ENCODE data around the gene ZNF189. TPM values are rescaled to one million over a fixed set of nuclear protein-coding genes. Genes with fewer than 3 reads are reported as not detected.
"Not testable (repeated sequence)": the region's sequence is repeated elsewhere in the genome, so short reads cannot be mapped to it uniquely, and the experiment has no call there.

Gene ZNF189
- total RNA-seq, 1 donor from 2014 or later, result 14.2 TPM

DNA sequence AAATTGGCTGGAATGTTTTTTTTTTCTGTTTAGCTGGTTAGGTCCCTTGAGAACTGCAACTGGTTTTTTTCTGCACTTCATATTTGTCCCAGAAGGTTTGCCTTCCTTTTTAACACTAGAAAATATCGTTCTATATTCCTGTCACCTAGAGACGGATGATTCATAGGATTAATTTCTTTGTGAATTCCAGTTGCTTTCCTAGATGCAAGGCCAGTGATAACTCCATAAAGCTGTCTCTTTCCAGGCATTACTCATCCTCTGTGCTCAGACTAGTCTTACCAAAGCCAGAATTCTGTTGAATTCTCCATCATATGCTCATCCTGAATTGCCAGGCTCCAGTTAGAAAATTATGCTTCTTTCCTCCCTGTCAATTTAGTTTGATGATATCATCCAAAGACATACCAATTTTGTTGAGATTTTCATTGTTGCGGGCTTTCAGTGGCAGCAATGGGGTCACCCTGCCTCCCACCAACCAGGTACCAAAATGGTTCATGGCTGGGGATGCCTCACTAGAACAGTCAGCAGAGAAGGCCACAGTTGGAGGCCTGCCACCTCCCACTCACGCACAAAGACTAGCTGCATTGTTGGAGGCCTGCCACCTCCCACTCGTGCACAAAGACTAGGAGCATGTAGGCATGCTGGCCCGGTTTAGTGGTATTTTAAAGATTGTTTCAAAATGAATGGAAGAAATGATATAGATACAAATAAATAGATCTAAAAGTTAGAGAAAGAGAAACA lies 22.4 kb upstream of the ZNF189 start:
- intact Hi-C loops (cut with micrococcal nuclease), result no loop called here

- intact Hi-C loops (cut with micrococcal nuclease), result no loop called here
These were observed 18.4 kb upstream of the ZNF189 start for GRCh38 chr9:101380295-101380694.

DNA sequence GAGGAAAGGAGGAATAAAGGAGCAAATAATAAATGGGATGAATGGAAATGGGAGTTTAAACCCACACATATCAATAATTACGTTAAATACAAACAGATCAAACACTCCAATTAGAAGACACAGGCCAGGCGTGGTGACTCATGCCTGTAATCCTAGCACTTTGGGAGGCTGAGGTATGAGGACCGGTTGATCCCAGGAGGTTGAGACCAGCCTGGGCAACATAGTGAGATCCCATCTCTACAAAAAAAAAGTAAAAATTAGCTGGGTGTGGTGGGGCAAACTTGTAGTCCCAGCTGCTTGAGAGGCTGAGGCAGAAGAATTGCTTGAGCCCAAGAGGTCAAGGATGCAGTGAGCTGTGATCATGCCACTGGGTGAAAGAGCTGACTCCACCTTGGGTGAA lies 17.5 kb upstream of the ZNF189 start:
- intact Hi-C loops (cut with micrococcal nuclease), result no loop called here

DNA sequence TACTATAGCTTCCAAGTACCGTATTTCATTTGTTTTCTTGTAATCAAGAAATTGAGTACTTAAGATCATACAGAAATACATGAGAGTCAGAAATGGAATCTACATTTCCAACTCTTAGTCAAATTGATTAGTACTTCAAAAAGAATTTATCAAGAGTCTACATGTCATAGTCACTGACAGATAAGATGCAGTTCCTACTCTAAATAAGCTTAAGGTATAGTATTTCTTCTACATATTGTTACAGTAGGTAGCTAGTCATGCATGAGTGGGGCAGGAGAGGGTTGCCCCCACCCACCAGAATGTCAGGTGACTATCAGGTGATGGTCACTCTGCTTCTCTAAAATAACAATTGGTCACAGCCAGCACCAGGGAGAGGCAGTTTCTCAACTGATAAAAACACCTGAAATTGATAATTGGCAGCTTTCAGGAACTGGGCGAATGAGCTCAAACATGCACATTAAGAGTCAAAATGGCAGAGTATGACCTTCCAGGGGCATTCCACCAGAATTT lies 16.8 kb upstream of the ZNF189 start:
- intact Hi-C loops (cut with micrococcal nuclease), result no loop called here

DNA sequence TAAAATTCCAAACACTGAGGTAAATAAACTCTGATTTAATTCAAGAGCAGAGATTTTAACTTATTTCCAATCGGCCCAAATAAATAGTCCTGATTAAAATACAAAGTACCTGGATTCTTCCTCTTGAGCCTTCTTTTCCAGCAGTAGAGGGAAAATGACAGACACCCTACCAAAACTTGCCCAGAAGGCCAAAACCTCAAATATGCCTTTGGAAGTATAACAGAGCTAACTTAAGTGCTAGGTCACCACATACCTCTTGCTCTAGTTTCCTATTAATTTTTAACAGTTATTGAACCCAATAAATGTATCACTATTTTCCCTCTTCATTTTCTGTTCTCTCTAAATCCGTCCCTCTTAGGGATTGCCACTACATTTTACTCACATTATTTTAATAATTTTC lies 15.3 kb upstream of the ZNF189 start:
- intact Hi-C loops (cut with micrococcal nuclease), result no loop called here

DNA sequence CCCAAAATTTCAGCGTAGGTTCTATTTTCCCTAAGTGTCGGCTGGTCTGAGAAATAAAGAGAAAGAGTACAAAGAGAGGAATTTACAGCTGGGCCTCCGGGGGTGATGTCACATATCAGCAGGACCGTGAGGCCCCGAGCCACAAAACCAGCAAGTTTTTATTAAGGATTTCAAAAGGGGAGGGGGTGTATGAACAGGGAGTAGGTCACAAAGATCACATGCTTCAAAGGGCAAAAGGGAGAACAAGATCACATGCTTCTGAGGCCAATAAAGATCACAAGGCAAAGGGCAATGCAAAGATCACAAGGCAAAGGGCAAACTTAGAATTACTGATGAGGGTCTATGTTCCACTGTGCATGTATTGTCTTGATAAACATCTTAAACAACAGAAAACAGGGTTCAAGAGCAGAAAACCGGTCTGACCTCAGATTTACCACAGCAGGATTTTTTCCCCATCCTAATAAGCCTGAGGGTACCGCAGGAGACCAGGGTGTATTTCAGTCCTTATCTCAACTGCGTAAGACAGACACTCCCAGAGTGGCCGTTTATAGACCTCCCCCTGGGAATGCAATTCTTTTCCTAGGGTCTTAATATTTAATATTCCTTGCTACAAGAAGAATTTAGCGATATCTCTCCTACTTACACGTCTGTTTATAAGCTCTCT lies 13.6 kb upstream of the ZNF189 start, which contains the start of gene BAAT:
TSS of gene BAAT (minus strand) at position 134 of the 664 bp plus-strand sequence. CDS start 13,602 bp downstream, outside the sequence.
- intact Hi-C loops (cut with micrococcal nuclease), result not testable (repeated sequence)

- intact Hi-C loops (cut with micrococcal nuclease), result no loop called here
These were observed 10.7 kb upstream of the ZNF189 start for GRCh38 chr9:101387871-101388506.

DNA sequence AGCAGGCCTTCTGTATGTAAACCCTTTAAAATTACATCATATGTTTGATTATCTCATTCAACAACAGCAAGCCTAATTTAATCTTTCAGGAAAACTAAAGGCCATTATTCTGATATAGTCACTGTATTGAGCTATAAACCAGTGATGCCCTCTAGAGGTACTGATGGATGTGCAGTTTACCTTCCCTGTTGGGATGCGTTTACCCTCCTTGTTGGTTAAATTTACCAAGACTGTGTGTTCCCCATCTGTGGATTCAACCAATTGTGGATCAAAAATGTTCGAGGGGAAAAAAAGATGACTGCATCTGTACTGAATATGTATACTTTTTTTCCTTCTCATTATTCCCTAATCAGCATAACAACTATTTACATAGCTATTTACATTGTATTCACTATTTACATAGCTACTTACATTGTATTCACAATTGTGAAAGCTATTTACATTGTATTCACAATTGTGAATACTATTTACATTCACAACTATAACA lies 10.1 kb upstream of the ZNF189 start:
- intact Hi-C loops (cut with micrococcal nuclease), result no loop called here

DNA sequence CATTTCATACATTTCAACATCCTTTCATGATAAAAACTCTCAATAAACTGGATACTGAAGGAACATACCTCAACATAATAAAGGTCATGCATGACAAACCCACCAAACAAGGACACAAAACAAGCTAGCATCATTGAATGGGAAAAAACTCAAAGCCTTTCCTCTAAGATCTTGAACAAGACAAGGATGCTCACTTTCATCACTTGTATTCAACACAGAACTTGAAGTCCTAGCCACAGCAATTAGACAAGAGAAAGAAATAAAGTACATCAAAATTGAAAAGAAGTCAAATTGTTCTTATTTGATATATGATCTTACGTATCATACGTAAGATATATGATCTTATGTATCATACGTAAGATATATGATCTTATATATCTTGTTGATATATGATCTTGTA lies 5.5 kb upstream of the ZNF189 start:
- intact Hi-C loops (cut with micrococcal nuclease), result no loop called here

GRCh38 chr9:101394687-101395086 lies 4.0 kb upstream of the ZNF189 start:
- intact Hi-C loops (cut with micrococcal nuclease), result loop anchor here (5.0 kb wide), 3 partner anchors 797 to 1042 kb away; partner anchors contain the start of genes MSANTD3 and TEX10

DNA sequence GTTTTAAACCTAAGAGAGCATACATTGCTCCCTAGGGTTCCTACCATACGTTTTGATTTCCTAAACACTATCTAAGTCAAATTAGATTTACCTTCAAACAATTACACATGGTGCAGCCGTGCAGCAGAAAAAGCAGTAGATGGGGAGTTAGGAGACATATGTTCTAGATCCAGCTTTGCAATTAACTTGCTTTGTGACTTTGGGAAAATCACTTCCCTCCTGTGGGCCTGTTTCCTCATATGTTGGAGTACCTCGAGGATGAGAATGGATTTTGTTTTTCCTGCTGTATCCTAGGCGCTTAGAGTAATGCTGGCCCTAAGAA lies 944 bp upstream of the ZNF189 start:
- intact Hi-C loops (cut with micrococcal nuclease), result loop anchor here (1.0 to 5.0 kb wide), 10 partner anchors 61 to 1576 kb away; partner anchors contain the start of genes INVS, MSANTD3, NR4A3 and RNF20

GRCh38 chr9:101398930-101399642 lies 435 bp downstream of the ZNF189 start:
- intact Hi-C loops (cut with micrococcal nuclease), result loop anchor here (1.0 to 5.0 kb wide), 12 partner anchors 9 to 1578 kb away; partner anchors contain the start of genes INVS, MSANTD3, NR4A3 and RNF20

DNA sequence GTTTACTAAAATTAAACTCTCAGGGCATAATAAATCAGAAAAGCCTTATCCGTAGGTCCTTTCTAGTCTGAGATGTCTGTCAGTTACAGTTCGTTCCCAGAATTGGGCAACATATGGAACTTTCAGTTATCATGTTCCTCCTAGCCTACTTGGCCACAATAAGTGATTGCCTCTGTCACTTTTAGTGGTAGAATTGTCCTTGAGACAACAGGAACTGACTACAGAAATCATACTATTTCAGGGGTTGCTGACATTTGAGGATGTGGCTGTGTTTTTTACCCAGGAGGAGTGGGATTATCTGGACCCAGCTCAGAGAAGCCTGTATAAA lies 956 bp downstream of the ZNF189 start:
- intact Hi-C loops (cut with micrococcal nuclease), result loop anchor here (1.0 to 5.0 kb wide), 7 partner anchors 9 to 1047 kb away; partner anchors contain the start of genes MSANTD3 and TEX10

DNA sequence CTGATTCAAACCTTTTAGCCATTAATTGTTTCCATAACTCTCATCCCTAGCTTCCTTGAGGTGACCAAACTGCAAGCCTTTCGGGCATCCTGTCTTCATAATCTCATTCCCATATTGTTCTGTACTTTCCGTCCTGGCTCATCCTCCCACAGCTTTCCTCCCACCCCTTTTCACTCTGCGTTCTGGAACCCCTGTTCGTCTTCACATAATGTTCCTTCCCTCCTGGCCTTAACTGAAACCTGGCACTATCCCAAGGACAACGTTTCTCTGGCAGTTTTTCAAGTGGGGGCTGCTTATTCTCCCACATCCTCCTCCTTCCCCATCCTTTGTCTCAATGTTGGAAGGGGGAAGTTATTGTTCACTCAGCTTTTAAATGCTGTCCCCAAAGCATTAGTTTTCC lies 1.5 kb downstream of the ZNF189 start:
- intact Hi-C loops (cut with micrococcal nuclease), result no loop called here

DNA sequence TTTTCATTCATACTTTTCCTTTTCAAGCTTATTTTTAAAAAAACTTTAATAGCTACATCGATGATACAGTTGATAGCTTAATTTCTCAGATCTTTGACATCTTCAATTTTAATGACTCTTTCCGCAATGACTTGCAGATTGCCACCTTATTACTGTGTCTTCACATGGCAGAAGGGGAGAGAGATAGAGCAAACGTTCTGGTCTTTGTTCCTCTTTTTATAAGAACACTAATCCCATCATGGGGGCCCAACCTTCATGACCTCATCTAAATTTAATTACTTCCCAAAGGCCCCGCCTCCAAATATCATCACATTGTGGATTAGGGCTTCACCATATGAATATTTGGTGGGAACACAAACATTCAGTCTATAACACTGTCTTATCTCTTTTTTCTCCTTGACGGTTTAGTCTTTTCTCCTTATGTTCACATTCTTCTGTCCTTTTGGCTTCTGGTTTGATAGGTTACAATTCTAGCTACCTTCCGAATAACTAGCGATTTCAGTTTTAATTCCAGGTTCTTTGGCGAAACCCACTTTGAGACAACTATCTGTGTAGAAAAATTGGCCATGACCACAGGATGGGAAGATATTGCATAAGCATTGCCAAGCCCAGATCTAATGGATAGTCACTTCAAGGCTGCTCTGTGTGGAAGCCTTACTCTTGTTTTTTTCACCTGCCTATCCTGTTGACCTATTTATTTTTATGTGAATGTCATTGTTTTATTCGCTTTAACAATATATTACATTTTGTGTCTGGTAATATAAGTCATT lies 5.0 kb downstream of the ZNF189 start:
- intact Hi-C loops (cut with micrococcal nuclease), result no loop called here

DNA sequence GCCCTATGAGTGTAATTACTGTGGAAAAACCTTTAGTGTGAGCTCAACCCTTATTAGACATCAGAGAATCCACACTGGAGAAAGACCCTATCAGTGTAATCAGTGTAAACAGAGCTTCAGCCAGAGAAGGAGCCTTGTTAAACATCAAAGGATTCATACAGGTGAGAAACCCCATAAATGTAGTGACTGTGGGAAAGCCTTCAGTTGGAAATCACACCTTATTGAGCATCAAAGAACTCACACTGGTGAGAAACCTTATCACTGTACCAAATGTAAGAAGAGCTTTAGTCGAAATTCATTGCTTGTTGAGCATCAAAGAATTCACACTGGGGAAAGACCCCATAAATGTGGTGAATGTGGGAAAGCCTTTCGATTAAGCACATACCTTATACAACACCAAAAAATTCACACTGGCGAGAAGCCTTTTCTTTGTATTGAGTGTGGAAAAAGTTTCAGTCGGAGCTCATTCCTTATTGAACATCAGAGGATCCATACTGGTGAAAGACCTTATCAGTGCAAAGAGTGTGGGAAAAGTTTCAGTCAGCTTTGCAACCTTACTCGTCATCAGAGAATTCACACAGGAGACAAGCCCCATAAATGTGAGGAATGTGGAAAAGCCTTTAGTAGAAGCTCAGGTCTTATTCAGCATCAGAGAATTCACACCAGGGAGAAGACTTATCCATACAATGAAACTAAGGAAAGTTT lies 9.9 kb downstream of the ZNF189 start:
- intact Hi-C loops (cut with micrococcal nuclease), result loop anchor here (1.0 kb wide), 1 partner anchor 9 kb away; no protein-coding TSS in a partner anchor

- intact Hi-C loops (cut with micrococcal nuclease), result no loop called here
These were observed 10.4 kb downstream of the ZNF189 start for GRCh38 chr9:101409079-101409477.

GRCh38 chr9:101414839-101415238 lies 16.2 kb downstream of the ZNF189 start:
- intact Hi-C loops (cut with micrococcal nuclease), result no loop called here

- intact Hi-C loops (cut with micrococcal nuclease), result no loop called here
These were observed 16.9 kb downstream of the ZNF189 start for GRCh38 chr9:101415578-101415977.

GRCh38 chr9:101417389-101417788 lies 18.7 kb downstream of the ZNF189 start:
- intact Hi-C loops (cut with micrococcal nuclease), result no loop called here
